NCI-H82 (cell line): ENCODE results near the gene CYSLTR1.
"Not testable (repeated sequence)": the region's sequence is repeated elsewhere in the genome, so short reads cannot be mapped to it uniquely, and the experiment has no call there.

Experiments
- DNase-seq: peaks from one replicate; lab custom pipeline; 2025; lab: John Stamatoyannopoulos, UW

Gene CYSLTR1, protein sequence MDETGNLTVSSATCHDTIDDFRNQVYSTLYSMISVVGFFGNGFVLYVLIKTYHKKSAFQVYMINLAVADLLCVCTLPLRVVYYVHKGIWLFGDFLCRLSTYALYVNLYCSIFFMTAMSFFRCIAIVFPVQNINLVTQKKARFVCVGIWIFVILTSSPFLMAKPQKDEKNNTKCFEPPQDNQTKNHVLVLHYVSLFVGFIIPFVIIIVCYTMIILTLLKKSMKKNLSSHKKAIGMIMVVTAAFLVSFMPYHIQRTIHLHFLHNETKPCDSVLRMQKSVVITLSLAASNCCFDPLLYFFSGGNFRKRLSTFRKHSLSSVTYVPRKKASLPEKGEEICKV

DNA sequence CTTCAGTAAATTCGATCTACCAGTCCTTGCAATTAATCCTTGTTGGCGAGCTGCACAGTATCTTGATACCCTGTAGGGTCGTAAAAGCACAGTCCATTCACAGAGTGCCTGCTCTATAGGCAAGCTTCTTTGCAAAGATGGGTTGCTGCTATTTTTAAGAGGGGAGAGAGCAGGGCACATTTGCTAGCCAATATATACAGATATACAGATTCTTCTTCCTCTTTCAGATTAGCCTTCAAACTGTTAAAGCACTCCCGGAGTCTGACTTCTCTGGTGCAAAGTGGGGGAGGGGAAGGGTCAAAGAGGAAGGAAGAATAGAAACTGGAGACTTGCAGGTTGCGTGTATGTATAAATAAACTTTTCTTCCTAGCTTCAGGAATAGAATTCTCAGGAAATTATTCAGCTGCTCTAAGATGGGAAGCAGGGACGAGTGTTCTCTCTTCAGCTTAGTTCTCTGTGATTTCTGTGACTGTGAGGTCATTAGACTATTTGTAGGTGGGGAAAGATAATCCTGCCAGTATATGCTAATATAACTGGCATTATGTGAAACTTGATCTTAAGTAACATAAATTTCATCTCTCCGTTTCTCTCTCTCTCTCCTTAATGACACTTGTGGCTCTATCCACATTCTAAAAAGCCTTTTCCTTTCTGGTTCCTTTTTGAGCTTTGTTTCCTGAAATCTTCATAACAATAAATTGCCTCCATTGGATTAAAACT is at the start of gene CYSLTR1:
Gene CYSLTR1 (minus strand): TSS at position 242 of the 717 bp plus-strand sequence. CDS start 53,865 bp downstream, outside the sequence.
- no peak for DNase-seq

DNA sequence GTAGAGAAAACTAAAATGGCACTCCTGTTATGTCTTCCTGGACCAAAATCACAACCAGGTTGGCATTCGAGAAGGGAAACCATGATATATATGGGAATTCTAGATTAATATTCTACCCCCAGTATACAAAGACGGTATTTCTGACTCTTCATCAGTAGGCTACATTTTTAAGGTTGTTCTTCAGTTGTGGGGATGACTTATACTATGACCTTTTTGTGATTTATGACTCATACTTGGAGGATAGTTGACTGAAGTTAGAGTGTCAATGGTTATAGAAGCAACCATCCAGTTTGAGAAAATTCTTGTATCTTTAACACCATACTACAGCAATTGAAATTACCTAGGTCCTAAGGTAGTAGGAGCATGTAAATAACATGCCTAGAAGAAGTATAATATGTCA is 49.8 kb upstream of the CYSLTR1 start:
- no peak for DNase-seq

GRCh38 chrX:78375894-78376293 is 48.5 kb upstream of the CYSLTR1 start:
- no peak for DNase-seq

- DNase-seq: no peak
Measured at GRCh38 chrX:78366576-78366975, 39.2 kb upstream of the CYSLTR1 start.

GRCh38 chrX:78357342-78358055 is 30.1 kb upstream of the CYSLTR1 start:
- DNase-seq: no peak

- DNase-seq: no peak
Measured at GRCh38 chrX:78333521-78333920, 6.1 kb upstream of the CYSLTR1 start.

- no peak for DNase-seq
Measured at GRCh38 chrX:78331708-78332107, 4.3 kb upstream of the CYSLTR1 start.

GRCh38 chrX:78330540-78330939 is 3.1 kb upstream of the CYSLTR1 start:
- no peak for DNase-seq

GRCh38 chrX:78330068-78330467 is 2.7 kb upstream of the CYSLTR1 start:
- no peak for DNase-seq

DNA sequence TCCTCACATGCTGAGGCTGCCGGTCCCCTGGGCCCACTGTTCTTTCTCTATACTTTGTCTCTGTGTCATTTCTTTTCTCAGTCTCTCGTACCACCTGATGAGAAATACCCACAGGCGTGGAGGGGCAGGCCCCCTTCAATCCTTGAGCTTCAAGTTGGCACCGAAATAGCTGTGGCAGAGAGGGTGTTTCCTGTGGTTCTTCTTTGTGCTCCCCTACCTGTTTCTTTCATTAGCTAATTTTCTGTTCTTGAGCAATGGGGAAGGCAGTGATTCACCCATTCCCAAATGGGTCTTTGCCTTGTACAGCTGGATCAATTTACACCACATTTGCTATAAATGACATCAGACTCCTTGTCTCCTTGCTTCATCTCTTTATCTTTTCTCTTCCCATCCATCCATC is 2.1 kb upstream of the CYSLTR1 start:
- DNase-seq: no peak

- DNase-seq: no peak
Measured at GRCh38 chrX:78326401-78326800, 1.0 kb downstream of the CYSLTR1 start.

DNA sequence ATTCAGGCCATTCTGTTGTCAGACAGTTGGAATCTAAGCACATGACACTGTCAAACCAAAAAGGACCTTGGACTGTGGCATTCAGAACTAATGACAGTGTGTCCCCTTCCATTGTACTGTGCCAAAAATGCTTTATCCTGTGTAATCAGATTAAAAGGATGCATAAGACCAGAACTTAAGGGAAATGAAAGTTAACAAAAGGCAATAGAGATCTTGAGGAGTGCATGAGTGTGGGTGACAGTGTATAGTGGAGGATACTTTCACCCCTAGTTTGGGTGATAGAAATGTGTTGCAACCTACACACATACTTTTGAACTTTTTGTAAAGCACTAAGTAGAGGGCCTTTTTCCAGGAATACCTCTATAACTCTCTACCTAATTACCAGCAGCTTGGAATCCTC is 4.5 kb downstream of the CYSLTR1 start:
- DNase-seq: no peak

DNA sequence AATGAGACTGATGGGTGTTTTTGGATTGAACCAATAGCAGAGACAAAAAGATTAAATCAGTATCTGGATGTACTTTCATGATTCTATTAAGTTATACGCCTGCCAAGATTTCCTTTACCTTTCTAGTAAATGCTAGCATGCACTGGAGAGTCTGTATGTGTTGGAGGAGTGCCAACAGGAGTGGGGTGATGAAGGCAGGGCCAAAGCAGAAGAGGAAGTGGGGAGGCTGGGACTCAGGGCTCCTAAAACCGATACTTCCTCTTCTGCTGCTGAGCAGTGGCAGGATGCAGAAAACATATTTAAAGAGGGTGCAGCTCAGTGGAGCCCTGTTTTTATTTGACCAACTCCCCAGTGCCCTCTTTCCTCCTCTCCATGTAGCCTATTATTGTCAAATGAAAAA is 5.6 kb downstream of the CYSLTR1 start:
- no peak for DNase-seq

DNA sequence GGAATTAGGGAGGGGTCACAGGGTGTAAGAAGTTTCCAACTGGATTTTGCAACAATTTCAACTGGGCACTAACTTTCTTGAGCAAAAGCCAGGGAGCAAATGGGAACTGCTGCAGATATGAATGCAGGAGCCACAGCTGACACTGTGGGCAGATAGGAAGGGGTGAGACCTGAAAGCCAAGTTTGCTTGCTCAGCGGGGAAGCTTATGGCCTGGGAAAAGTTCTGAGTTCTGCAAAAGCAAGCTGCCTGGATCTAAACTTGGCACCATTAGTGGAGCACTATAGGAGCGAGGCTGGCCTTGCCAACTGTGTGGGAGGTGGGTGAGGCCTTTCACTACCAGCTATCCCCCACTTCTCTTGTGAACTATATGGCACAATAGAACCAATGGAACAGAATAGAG is 11.1 kb downstream of the CYSLTR1 start:
- DNase-seq: no peak

- DNase-seq: no peak
Measured at GRCh38 chrX:78315745-78316144, 11.7 kb downstream of the CYSLTR1 start.

- no peak for DNase-seq
Measured at GRCh38 chrX:78314561-78314960, 12.8 kb downstream of the CYSLTR1 start.

- no peak for DNase-seq
Measured at GRCh38 chrX:78313526-78313925, 13.9 kb downstream of the CYSLTR1 start.

GRCh38 chrX:78307665-78308064 is 19.7 kb downstream of the CYSLTR1 start:
- DNase-seq: no peak

DNA sequence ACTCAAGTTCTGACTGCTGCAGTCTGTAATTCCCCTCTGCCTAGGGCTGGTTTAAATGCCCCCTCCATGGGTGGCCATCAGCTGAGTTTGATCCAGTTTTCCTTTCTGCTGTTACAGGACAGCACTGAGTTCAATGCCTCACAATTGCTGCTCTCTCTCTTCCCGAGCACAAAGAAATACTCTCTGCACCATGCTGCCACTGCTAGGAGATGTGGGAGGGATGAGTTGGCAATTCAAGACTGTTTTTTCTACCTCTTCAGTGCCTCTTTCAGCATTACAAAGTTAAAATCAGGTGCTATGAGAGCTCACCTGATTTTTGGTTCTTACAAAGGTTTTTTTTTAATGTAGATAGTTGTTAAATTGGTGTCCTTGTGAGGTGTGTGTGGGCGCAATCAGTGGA is 24.3 kb downstream of the CYSLTR1 start:
- no peak for DNase-seq

DNA sequence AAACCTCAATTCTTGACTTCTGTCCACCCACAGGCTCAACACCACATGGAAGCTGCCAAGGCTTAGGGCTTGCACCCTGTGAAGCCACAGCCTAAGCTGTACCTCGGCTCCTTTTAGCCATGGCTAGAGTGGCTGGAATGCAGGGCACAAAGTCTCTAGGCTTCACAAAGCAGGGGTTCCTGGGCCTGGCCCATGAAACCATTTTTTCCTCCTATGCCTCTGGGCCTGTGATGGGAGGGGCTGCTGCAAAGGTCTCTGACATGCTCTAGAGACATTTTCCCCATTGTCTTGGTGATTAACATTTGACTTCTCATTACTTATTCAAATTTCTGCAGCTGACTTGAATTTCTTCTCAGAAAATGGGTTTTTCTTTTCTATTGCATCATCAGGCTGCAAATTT is 26.5 kb downstream of the CYSLTR1 start:
- DNase-seq: not testable (repeated sequence)

GRCh38 chrX:78283511-78283910 is 43.9 kb downstream of the CYSLTR1 start:
- DNase-seq: no peak

DNA sequence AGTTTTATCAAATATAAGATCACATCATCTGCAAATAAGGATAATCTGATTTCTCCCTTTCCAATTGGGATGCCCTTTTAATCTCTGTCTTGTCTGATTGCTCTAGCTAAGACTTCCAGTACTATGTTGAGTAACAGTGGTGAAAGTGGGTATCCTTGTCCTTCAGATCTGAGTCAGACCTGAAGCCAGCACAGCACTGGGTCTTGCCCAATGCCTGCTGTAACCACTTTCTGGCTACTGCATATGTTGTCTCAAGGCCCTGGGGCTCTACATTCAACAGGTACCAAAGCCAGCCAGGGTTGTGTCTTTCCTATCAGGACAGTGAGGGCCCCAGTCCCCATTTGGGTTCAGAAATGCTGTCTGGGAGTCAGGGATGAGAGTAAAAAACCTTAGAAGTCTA is 90.3 kb downstream of the CYSLTR1 start:
- DNase-seq: no peak

DNA sequence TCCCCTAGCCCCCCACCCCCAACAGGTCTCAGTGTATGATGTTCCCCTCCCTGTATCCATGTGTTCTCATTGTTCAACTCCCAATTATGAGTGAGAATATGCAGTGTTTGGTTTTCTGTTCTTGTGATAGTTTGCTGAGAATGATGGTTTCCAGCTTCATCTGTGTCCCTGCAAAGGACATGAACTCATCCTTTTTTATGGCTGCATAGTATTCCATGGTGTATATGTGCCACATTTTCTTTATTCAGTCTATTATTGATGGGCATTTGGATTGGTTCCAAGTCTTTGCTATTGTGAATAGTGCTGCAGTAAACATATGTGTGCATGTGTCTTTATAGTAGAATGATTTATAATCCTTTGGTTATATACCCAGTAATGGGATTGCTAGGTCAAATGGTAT is 101.4 kb downstream of the CYSLTR1 start:
- not testable (repeated sequence) for DNase-seq
